Gastrocnemius medialis (tissue), 4 donors: ENCODE measurements around the gene SHD.

ENCODE experiments used
- POLR2A ChIP-seq, 2 donors: fragments of 450-650 bp; IDR thresholded peaks; one replicate each; pipeline ENCODE4 v1.6.1; 2017; ENCODE audit warnings: antibody characterized with exemption in 2 of 2, mild to moderate bottlenecking in 2 of 2, moderate library complexity in 2 of 2
- TF ChIP-seq, protein P1 (sequence below), 5 experiments: fragments of 450-650 bp in 3 of 5; fragments of 200-600 bp in 2 of 5; sonication (generic) in 2 of 5; IDR thresholded peaks in 4 of 5; conservative IDR thresholded peaks in 1 of 5; 1 replicate in 4 of 5; 2 replicates in 1 of 5; pipeline ENCODE4 v1.5.1; 2016 to 2019; ENCODE audit warnings: antibody characterized with exemption in 5 of 5, mild to moderate bottlenecking in 3 of 5, moderate library complexity in 3 of 5

DNA sequence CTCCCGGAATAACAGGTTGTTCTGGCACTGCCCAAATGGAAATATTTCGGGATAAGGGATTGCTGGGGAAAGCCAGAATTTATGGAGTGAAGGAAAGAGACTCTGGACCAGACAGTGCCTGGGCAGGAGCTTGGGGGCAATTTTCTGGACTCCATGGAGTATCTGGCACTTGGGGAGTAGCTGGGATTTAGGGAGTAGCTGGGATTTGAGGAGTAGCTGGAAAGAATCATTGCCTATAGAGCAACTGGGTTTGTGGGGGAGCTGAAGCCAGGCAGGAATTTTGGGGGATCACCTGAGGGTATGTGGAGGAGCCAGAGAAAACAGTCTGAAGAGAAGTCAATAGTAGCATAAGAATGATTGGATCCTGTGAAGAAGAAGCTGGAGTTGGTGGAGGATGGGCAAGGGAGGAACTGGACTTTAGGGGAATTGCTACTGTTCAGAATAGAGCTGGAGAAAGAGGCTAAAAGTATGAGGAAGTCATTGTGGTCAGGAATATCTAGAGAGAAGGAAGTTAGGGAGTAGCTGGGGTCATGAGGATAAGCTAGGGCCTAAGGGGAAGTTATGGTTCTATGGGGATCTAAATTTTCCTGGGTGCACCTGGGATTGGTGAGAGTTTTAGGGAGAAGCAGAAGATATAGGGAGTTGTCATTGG lies 40.1 kb downstream of the SHD start:
- TF ChIP-seq, protein P1, sequence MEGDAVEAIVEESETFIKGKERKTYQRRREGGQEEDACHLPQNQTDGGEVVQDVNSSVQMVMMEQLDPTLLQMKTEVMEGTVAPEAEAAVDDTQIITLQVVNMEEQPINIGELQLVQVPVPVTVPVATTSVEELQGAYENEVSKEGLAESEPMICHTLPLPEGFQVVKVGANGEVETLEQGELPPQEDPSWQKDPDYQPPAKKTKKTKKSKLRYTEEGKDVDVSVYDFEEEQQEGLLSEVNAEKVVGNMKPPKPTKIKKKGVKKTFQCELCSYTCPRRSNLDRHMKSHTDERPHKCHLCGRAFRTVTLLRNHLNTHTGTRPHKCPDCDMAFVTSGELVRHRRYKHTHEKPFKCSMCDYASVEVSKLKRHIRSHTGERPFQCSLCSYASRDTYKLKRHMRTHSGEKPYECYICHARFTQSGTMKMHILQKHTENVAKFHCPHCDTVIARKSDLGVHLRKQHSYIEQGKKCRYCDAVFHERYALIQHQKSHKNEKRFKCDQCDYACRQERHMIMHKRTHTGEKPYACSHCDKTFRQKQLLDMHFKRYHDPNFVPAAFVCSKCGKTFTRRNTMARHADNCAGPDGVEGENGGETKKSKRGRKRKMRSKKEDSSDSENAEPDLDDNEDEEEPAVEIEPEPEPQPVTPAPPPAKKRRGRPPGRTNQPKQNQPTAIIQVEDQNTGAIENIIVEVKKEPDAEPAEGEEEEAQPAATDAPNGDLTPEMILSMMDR (IDR thresholded peaks at IDR 0.05 in 4 of 5, conservative IDR thresholded peaks at IDR 0.05 in 1 of 5): no peak
- TF ChIP-seq POLR2A (IDR thresholded peaks at IDR 0.05): no peak
